Epidermal melanocyte (primary cell): ENCODE results near the gene SLC12A6.
"Not testable (repeated sequence)": the region's sequence is repeated elsewhere in the genome, so short reads cannot be mapped to it uniquely, and the experiment has no call there.

Experiments
- DNase-seq: peaks from one replicate; pipeline ENCODE4 v3.0.0; 2011; ENCODE audit warnings: low spot score; ENCODE audit not compliant: insufficient read length

The SLC12A6 gene

GRCh38 chr15:34337557-34338306 lies at the start of gene SLC12A6:
SLC12A6 (minus strand) TSS chr15:34337781; CDS start chr15:34336680, 1,101 bp downstream.
- peak; percentile 74 for DNase-seq

- not testable (repeated sequence) for DNase-seq
Observed at GRCh38 chr15:34381829-34382521, 44.4 kb upstream of the SLC12A6 start.

- not testable (repeated sequence) for DNase-seq
Observed at GRCh38 chr15:34380491-34380890, 42.9 kb upstream of the SLC12A6 start.

- DNase-seq = no peak
Observed at GRCh38 chr15:34376856-34377255, 39.3 kb upstream of the SLC12A6 start.

DNA sequence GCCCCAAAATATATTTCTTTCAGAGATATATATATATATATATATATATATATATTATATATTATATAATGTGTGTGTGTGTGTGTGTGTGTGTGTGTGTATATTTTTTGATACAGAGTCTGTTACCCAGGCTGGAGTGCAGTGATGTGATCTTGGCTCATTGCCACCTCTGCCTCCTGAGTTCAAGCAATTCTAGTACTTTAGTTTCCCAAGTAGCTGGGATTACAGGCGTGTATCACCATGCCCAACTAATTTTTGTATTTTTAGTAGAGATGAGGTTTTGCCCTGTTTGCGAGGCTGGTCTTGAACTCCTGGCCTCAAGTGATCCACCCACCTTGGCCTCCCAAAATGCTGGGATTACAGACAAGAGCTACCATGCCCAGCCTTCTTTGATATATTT lies 38.0 kb upstream of the SLC12A6 start:
- not testable (repeated sequence) for DNase-seq

- DNase-seq = no peak
Observed at GRCh38 chr15:34374816-34375215, 37.2 kb upstream of the SLC12A6 start.

GRCh38 chr15:34373951-34374350 lies 36.4 kb upstream of the SLC12A6 start:
- no peak for DNase-seq

- no peak for DNase-seq
Observed at GRCh38 chr15:34370643-34371042, 33.1 kb upstream of the SLC12A6 start.

DNA sequence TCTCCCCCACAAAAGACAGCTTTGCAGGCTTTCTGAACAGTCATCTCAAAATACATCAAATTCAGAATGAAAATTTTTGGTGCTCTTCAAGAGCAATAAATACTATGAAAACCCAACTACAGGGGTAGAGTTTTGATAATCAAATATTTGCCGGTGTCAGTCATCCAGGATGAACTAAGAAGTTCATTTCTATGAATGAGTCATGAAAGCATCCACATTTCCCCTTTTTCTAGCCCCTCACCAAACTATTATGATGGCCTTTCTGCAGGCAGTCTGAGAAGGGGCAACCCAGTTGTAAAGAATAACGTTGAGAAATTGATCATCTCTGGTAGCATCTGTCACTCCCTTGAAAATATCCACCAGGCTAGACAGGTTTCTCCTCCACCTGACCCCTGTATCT lies 32.5 kb upstream of the SLC12A6 start:
- no peak for DNase-seq

GRCh38 chr15:34367101-34368081 lies 29.8 kb upstream of the SLC12A6 start, which contains the start of gene LPCAT4:
LPCAT4 (minus strand) TSS chr15:34367196; CDS start chr15:34367100, 96 bp downstream.
- DNase-seq = peak; percentile 85

GRCh38 chr15:34366271-34367065 lies 28.9 kb upstream of the SLC12A6 start:
- DNase-seq = no peak

- no peak for DNase-seq
Observed at GRCh38 chr15:34365836-34366235, 28.3 kb upstream of the SLC12A6 start.

GRCh38 chr15:34365091-34365825 lies 27.7 kb upstream of the SLC12A6 start:
- no peak for DNase-seq

GRCh38 chr15:34364041-34364440 lies 26.5 kb upstream of the SLC12A6 start:
- no peak for DNase-seq

- no peak for DNase-seq
Observed at GRCh38 chr15:34362047-34362773, 24.6 kb upstream of the SLC12A6 start.

DNA sequence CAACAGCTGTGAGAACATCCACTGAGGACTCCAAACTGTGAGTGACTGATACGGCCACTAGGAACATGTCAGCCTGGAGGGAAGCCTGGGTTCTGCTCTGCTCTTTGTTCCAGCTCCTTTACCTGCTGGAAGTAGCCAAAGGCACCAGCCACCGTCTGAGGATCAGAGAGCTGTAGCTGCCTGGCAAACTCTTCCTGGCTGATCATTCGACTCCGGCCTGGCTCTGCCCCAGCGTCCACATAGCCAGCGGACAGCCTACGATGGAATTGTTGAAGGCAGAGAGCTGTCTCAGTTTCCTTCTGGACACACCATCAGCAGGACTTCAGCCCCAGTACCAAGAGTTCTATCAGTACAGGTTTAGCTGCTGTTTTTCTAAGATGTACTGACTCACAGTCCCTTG lies 23.7 kb upstream of the SLC12A6 start:
- no peak for DNase-seq

DNA sequence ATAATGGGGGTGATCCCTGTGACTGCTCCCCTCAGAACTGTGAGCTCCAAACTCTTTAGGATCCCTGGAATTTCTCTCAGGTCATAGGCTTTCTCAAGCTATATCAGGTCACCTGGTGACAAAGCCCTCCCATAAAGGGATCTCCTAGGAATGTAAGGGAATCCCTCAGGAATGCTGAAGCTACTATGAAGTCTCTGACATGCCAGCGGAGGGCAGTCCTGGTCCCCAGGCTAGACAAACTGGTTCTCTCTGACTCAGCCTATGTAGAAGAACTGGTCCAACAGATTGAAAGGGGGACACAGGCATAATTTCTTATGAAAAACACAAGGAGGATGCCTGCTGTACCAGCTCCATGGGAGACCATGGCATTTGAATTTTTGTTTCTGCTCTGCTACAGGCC lies 22.7 kb upstream of the SLC12A6 start:
- no peak for DNase-seq

- DNase-seq = no peak
Observed at GRCh38 chr15:34359416-34359815, 21.8 kb upstream of the SLC12A6 start.

- no peak for DNase-seq
Observed at GRCh38 chr15:34358948-34359347, 21.4 kb upstream of the SLC12A6 start.
